Vagina (tissue), 2 donors: Measurements from ENCODE around the gene GPC1. TPM values are rescaled to one million over a fixed set of nuclear protein-coding genes. Genes with fewer than 3 reads are reported as not detected.
A peak's percentile ranks its signal among the peaks of the same experiment; 100 is the strongest.
"Not testable (repeated sequence)": the region's sequence is repeated elsewhere in the genome, so short reads cannot be mapped to it uniquely, and the experiment has no call there.

Experiments used
- DNase-seq, 2 donors: peaks; one replicate each; pipeline ENCODE4 v3.0.0-alpha.2; 2017; ENCODE audit errors: extremely low spot score in 2 of 2
- H3K27ac ChIP-seq: fragments of 200-600 bp; sonication (generic); one replicate; pipeline ENCODE4 v1.5.1; 2019
- H3K27me3 ChIP-seq: fragments of 200-600 bp; sonication (generic); one replicate; pipeline ENCODE4 v1.5.1; 2019
- H3K36me3 ChIP-seq, 2 donors: fragments of 200-600 bp; sonication (generic); one replicate each; pipeline ENCODE4 v1.5.1; 2017 to 2019
- H3K4me1 ChIP-seq: fragments of 200-600 bp; sonication (generic); one replicate; pipeline ENCODE4 v1.5.1; 2019
- H3K4me3 ChIP-seq, 2 donors: fragments of 200-600 bp; sonication (generic); 1 replicate in 1 of 2; 2 replicates in 1 of 2; pipeline ENCODE4 v1.5.1; 2016 to 2019
- H3K9me3 ChIP-seq: fragments of 200-600 bp; sonication (generic); one replicate; pipeline ENCODE4 v1.5.1; 2019
- POLR2A ChIP-seq, 2 donors: fragments of 450-650 bp; IDR thresholded peaks; one replicate each; pipeline ENCODE4 v1.6.1; 2017; ENCODE audit warnings: antibody characterized with exemption in 2 of 2, mild to moderate bottlenecking in 2 of 2, moderate library complexity in 2 of 2
- POLR2AphosphoS5 ChIP-seq, 2 donors: sonication (generic); formaldehyde crosslinking; IDR thresholded peaks; one replicate each; pipeline ENCODE4 v1.9.0; 2017; ENCODE audit warnings: antibody characterized with exemption in 2 of 2, mild to moderate bottlenecking in 2 of 2, low read depth in 1 of 2; ENCODE audit not compliant: insufficient read depth in 1 of 2
- intact Hi-C: fragments of 100-400 bp; cut with DNase I; formaldehyde crosslinking; loops from one replicate; pipeline ENCODE4 v1.15.1; 2023
- total RNA-seq: library from RNA; depleted of rRNA; stranded (reverse); fragments of >200 nt; gene quantifications from one replicate; pipeline ENCODE4 v1.2.3, GENCODE V29; 2016
- TF ChIP-seq, protein P1 (sequence below), 3 experiments: fragments of 450-650 bp in 2 of 3; fragments of 200-600 bp in 1 of 3; sonication (generic) in 1 of 3; IDR thresholded peaks; one replicate each; pipeline ENCODE4 v1.5.1; 2017 to 2019; ENCODE audit warnings: antibody characterized with exemption in 3 of 3, mild to moderate bottlenecking in 2 of 3, moderate library complexity in 2 of 3

GPC1 gene, protein sequence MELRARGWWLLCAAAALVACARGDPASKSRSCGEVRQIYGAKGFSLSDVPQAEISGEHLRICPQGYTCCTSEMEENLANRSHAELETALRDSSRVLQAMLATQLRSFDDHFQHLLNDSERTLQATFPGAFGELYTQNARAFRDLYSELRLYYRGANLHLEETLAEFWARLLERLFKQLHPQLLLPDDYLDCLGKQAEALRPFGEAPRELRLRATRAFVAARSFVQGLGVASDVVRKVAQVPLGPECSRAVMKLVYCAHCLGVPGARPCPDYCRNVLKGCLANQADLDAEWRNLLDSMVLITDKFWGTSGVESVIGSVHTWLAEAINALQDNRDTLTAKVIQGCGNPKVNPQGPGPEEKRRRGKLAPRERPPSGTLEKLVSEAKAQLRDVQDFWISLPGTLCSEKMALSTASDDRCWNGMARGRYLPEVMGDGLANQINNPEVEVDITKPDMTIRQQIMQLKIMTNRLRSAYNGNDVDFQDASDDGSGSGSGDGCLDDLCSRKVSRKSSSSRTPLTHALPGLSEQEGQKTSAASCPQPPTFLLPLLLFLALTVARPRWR
- 73.2 TPM for total RNA-seq

DNA sequence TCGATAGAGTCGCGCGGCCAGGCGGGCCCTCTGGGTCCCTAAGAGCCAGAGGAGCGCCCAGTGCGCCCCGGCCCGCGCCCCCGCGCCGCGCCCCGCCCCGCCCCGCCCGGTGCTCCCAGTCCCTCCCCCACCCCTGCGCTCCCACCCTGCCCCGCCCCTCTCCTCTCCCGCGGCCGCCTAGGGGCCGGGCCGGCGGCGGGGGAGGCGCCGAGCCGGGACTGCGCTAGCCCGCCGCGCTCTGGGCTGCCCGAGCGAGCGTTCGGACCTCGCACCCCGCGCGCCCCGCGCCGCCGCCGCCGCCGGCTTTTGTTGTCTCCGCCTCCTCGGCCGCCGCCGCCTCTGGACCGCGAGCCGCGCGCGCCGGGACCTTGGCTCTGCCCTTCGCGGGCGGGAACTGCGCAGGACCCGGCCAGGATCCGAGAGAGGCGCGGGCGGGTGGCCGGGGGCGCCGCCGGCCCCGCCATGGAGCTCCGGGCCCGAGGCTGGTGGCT, at the start of gene GPC1:
GPC1 (plus strand) TSS at position 207 of the 491 bp plus-strand sequence; CDS start at position 463, 256 bp downstream.
- peaks cover 66% of the 10 kb centered on the region for H3K4me1 ChIP-seq
- DNase-seq = no peak
- intact Hi-C loops = loop anchor here (2.0 kb wide), 1 partner anchor 203 kb away; no protein-coding TSS in a partner anchor

DNA sequence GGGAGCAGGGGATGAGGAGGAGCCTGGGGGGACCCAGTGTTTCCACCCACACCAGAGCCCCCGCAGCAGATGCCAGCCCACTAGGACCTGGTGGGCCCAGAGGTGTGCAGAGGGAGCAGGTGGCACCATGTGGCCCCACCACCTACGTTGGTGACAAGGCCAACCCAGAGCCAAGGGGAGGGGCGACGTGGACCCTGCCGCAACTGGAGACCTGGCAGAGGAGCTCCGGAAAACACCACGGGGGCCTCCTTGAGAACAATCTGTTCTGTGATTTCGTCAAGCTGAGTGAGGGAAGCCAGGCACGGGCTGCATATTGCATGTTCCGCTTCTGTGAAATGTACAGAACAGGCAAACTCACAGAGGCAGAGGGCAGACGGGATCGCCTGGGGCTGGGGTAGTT, 49.1 kb upstream of the GPC1 start:
- no peaks in the 10 kb centered on the region for H3K36me3 ChIP-seq
- H3K4me3 ChIP-seq = no peak overlapping the region
- peaks cover 15% of the 10 kb centered on the region for H3K4me1 ChIP-seq
- no peaks in the 10 kb centered on the region for H3K9me3 ChIP-seq
- no peaks in the 10 kb centered on the region for H3K27me3 ChIP-seq
- no peak for TF ChIP-seq POLR2AphosphoS5 (IDR thresholded peaks at IDR 0.05; ENCODE audit: insufficient read depth in 1 of 2, low read depth in 1 of 2)
- no peak for TF ChIP-seq POLR2A (IDR thresholded peaks at IDR 0.05)
- TF ChIP-seq, protein P1, sequence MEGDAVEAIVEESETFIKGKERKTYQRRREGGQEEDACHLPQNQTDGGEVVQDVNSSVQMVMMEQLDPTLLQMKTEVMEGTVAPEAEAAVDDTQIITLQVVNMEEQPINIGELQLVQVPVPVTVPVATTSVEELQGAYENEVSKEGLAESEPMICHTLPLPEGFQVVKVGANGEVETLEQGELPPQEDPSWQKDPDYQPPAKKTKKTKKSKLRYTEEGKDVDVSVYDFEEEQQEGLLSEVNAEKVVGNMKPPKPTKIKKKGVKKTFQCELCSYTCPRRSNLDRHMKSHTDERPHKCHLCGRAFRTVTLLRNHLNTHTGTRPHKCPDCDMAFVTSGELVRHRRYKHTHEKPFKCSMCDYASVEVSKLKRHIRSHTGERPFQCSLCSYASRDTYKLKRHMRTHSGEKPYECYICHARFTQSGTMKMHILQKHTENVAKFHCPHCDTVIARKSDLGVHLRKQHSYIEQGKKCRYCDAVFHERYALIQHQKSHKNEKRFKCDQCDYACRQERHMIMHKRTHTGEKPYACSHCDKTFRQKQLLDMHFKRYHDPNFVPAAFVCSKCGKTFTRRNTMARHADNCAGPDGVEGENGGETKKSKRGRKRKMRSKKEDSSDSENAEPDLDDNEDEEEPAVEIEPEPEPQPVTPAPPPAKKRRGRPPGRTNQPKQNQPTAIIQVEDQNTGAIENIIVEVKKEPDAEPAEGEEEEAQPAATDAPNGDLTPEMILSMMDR (IDR thresholded peaks at IDR 0.05) = no peak
- no peak for DNase-seq
- H3K27ac ChIP-seq = no peak overlapping the region
- intact Hi-C loops = loop anchor here (10.0 kb wide), 1 partner anchor 152 kb away; no protein-coding TSS in a partner anchor

More for the DNA sequence above, at the start of gene GPC1:
- peak within 1 kb of the TSS; percentile 66 to 78 for H3K4me3 ChIP-seq
- peak within 1 kb of the TSS; percentile 90 for H3K27ac ChIP-seq
- no peaks in the 10 kb centered on the region for H3K9me3 ChIP-seq
- TF ChIP-seq, protein P1 (IDR thresholded peaks at IDR 0.05) = no peak
- peak in 1 of 2 donors; percentile 69 for TF ChIP-seq POLR2A (IDR thresholded peaks at IDR 0.05)
- no peaks in the 10 kb centered on the region for H3K27me3 ChIP-seq
- H3K36me3 ChIP-seq = no peaks in the 10 kb centered on the region

DNA sequence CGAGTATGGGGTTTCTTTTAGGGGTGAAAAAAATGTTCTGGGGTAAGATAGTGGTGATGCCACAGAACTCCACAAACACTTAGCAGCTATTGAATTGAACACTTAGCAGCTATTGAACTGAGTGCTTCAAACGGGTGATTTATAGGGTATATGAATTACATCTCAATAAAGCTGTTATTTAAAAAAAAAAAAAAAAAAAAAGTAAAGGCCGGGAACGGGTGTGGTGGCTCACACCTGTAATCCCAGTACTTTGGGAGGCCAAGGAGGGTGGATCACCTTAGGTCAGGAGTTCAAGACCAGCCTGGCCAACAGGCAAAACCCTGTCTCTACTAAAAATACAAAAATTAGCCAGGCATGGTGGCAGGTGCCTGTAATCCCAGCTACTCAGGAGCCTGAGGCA, 48.7 kb upstream of the GPC1 start:
- not testable (repeated sequence) for H3K4me3 ChIP-seq, H3K27ac ChIP-seq, H3K36me3 ChIP-seq, DNase-seq, H3K9me3 ChIP-seq, H3K27me3 ChIP-seq
- peaks cover 15% of the 10 kb centered on the region for H3K4me1 ChIP-seq
- intact Hi-C loops = loop anchor here (10.0 kb wide), 1 partner anchor 152 kb away; no protein-coding TSS in a partner anchor

DNA sequence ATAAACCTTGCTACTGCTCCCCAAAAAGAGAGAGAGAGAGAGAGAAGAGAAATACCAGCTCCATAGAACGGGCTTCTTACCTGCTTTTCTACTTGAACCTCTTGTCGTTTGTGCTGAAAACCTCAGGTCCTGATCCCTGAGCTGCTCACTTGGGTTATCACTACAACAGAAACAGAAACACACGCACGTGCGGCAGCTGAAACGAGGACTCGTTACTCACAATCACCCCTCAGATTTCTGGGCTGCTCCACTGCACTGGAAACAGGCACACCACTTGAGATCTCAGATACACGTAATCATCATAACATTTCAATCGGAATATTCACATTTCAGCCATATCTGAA, 48.2 kb upstream of the GPC1 start:
- H3K36me3 ChIP-seq = no peaks in the 10 kb centered on the region
- no peak overlapping the region for H3K4me3 ChIP-seq
- intact Hi-C loops = loop anchor here (10.0 kb wide), 1 partner anchor 152 kb away; no protein-coding TSS in a partner anchor
- no peak for TF ChIP-seq POLR2A (IDR thresholded peaks at IDR 0.05)
- TF ChIP-seq, protein P1 (IDR thresholded peaks at IDR 0.05) = peak in 1 of 3 experiments; percentile 17
- TF ChIP-seq POLR2AphosphoS5 (IDR thresholded peaks at IDR 0.05; ENCODE audit: insufficient read depth in 1 of 2, low read depth in 1 of 2) = no peak
- DNase-seq = no peak
- peak overlapping the region; percentile 68 for H3K27ac ChIP-seq
- peaks cover 15% of the 10 kb centered on the region for H3K4me1 ChIP-seq
- no peaks in the 10 kb centered on the region for H3K27me3 ChIP-seq
- H3K9me3 ChIP-seq = no peaks in the 10 kb centered on the region

DNA sequence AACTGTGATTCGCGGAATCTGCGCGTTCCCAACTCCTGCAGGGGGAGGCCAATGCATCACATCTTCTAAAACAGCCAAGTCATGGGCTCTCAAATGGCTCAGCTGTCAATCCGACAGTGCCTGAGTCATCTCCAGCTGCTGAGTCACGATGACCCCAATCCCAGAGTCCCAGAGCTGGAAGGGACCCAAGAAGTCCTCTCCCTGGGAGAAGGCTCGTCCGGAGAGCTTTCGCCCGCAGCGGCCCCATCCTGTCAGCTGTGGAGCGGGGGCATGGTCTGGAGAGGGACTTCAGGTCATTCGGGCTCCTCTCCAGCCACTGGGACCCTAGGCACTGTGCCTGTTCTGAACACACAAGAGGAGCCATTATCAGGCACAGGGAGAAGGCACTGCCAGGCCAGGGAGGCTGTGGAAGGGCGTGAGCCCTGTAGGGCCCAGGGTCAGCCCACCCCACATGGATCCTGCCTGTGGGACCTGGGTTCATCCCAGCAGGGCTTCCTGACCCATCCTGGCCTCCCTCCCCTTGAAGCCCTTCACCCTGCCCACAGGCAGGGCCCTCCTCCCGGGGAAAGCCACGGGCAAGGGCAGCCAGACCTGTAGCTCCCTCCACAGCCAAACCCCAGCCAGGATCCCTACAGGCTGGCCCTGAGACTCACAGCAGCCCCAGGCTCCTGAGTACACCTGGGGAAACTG, 47.6 kb upstream of the GPC1 start:
- H3K9me3 ChIP-seq = no peaks in the 10 kb centered on the region
- no peaks in the 10 kb centered on the region for H3K36me3 ChIP-seq
- peak overlapping the region; percentile 68 for H3K27ac ChIP-seq
- H3K4me3 ChIP-seq = no peak overlapping the region
- H3K27me3 ChIP-seq = no peaks in the 10 kb centered on the region
- DNase-seq = no peak
- TF ChIP-seq POLR2AphosphoS5 (IDR thresholded peaks at IDR 0.05; ENCODE audit: insufficient read depth in 1 of 2, low read depth in 1 of 2) (peak in 1 of 2 donors; percentile 78), POLR2A (IDR thresholded peaks at IDR 0.05) (no peak)
- TF ChIP-seq, protein P1 (IDR thresholded peaks at IDR 0.05) = peak in 1 of 3 experiments; percentile 9
- intact Hi-C loops = loop anchor here (10.0 kb wide), 1 partner anchor 153 kb away; no protein-coding TSS in a partner anchor
- peaks cover 15% of the 10 kb centered on the region for H3K4me1 ChIP-seq
